Kidney (tissue), 22 donors: Measurements from ENCODE around the gene KCNH8. TPM values are rescaled to one million over a fixed set of nuclear protein-coding genes. Genes with fewer than 3 reads are reported as not detected.
"Not testable (repeated sequence)": the region's sequence is repeated elsewhere in the genome, so short reads cannot be mapped to it uniquely, and the experiment has no call there.

Experiments used
- DNase-seq, 5 donors: peaks; one replicate each; pipeline ENCODE4 v3.0.0-alpha.2; 2013 to 2020
- FAIRE-seq: peaks from 2 replicates; lab custom pipeline; 2012; peaks lifted over from hg19 to GRCh38; lab: Jason Lieb, UNC
- H3K27ac ChIP-seq, 2 donors: one replicate each; pipeline ENCODE4 v1.7.0; 2013; ENCODE audit warnings: low read depth in 2 of 2, low read length in 2 of 2, inconsistent platforms in 1 of 2
- H3K27me3 ChIP-seq: one replicate; pipeline ENCODE4 v1.7.1; 2013; ENCODE audit warnings: low read length, inconsistent platforms; ENCODE audit not compliant: control insufficient read depth, insufficient read depth
- H3K36me3 ChIP-seq, 3 donors: one replicate each; pipeline versions ENCODE4 v1.7.0 to v1.7.1; 2013; ENCODE audit warnings: low read length in 3 of 3, control low read depth in 1 of 3, inconsistent platforms in 1 of 3; ENCODE audit not compliant: insufficient read depth in 3 of 3, control insufficient read depth in 2 of 3
- H3K4me1 ChIP-seq, 3 donors: one replicate each; pipeline versions ENCODE4 v1.7.0 to v1.7.1; 2013; ENCODE audit warnings: low read length in 3 of 3, inconsistent platforms in 1 of 3, low read depth in 1 of 3; ENCODE audit not compliant: control insufficient read depth in 2 of 3, insufficient read depth in 2 of 3
- H3K4me3 ChIP-seq, 3 donors: one replicate each; pipeline versions ENCODE4 v1.7.0 to v1.8.1; 2013; ENCODE audit warnings: low read length in 3 of 3, control low read depth in 1 of 3, inconsistent platforms in 1 of 3
- H3K9ac ChIP-seq, 3 donors: one replicate each; pipeline versions ENCODE4 v1.7.0 to v1.7.1; 2013; ENCODE audit warnings: low read length in 3 of 3, control low read depth in 1 of 3, inconsistent platforms in 1 of 3
- H3K9me3 ChIP-seq, 3 donors: one replicate each; pipeline versions ENCODE4 v1.7.0 to v1.7.1; 2013; ENCODE audit warnings: low read length in 3 of 3, control low read depth in 1 of 3, inconsistent platforms in 1 of 3; ENCODE audit not compliant: control insufficient read depth in 2 of 3, insufficient read depth in 1 of 3
- intact Hi-C: fragments of 100-400 bp; cut with DNase I; formaldehyde crosslinking; loops from one replicate; pipeline ENCODE4 v1.11.1; 2022
- long read RNA-seq, 10 donors: library from polyadenylated mRNA in 1 of 10; unstranded in 1 of 10; transcript quantifications; one replicate each; pipeline ENCODE4 v2.0.0 and lab custom pipeline, GENCODE V29; 2021 to 2026
- polyA plus RNA-seq: library from polyadenylated mRNA; stranded (reverse); fragments of 350-450 nt; fragmentation: Illumina TruSeq; extraction: RNeasy Lipid Tissue Mini Kit (QIAGEN cat#74804); gene quantifications from one replicate; pipeline ENCODE4 v1.2.3, GENCODE V29; 2014; ENCODE audit warnings: low read depth, low replicate concordance; ENCODE audit not compliant: insufficient read depth
- total RNA-seq: library from RNA; stranded (reverse); fragmentation: NEBNext Ultra II Directional; extraction: Animal tissue kit (Norgen Biotek cat#: 25700); gene quantifications from one replicate; pipeline ENCODE4 v1.2.1, GENCODE V29; 2021
- TF ChIP-seq, protein P1 (sequence below): IDR thresholded peaks from 3 replicates; pipeline ENCODE4 v1.5.1; 2012; ENCODE audit warnings: mild to moderate bottlenecking, moderate library complexity, borderline replicate concordance; ENCODE audit not compliant: insufficient read depth; ENCODE audit errors: extremely low read depth
- donor health status: control.
- donor health status: control.
- donor health status: control.
- donor health status: control.
- donor health status: control.
- donor health status: DM: yes; HTN: yes; CAD: no.
- donor health status: Normal renal cell carcinoma (clear cell type).

The KCNH8 gene
- total RNA-seq (1.0 TPM), polyA plus RNA-seq (not detected)
- long read RNA-seq, donor 1, result 0 reads
- long read RNA-seq, donor 2, result 0 reads
- long read RNA-seq, donor 3, result 0 reads
- long read RNA-seq, donor 4, result 0 reads
- long read RNA-seq, donor 5, result 0 reads
- long read RNA-seq, donor 6, result 0 reads
- long read RNA-seq, donor 7, result 0 reads
- long read RNA-seq, donor 8, result 0 reads
- long read RNA-seq, donor 9, result 0 reads
- long read RNA-seq, donor 10, result 0 reads

- no peak within 1 kb of the TSS for H3K27ac ChIP-seq
- intact Hi-C loops, result no loop called here
- no peak for FAIRE-seq
Measured at GRCh38 chr3:19147905-19148767, at the start of gene KCNH8. Gene KCNH8 (plus strand): TSS chr3:19148510. CDS start chr3:19148720, 210 bp downstream.

DNA sequence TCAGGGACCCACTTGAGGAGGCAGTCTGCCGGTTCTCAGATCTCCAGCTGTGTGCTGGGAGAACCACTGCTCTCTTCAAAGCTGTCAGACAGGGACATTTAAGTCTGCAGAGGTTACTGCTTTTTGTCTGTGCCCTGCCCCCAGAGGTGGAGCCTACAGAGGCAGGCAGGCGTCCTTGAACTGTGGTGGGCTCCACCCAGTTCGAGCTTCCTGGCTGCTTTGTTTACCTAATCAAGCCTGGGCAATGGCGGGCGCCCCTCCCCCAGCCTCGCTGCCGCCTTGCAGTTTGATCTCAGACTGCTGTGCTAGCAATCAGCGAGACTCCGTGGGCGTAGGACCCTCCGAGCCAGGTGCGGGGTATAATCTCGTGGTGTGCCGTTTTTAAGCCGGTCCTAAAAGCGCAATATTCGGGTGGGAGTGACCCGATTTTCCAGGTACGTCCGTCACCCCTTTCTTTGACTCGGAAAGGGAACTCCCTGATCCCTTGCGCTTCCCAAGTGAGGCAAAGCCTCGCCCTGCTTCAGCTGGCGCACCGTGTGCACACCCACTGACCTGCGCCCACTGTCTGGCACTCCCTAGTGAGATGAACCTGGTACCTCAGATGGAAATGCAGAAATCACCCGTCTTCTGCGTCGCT is 45.5 kb upstream of the KCNH8 start:
- FAIRE-seq, H3K27ac ChIP-seq, H3K4me3 ChIP-seq, intact Hi-C loops, DNase-seq, H3K9ac ChIP-seq, H3K27me3 ChIP-seq, H3K9me3 ChIP-seq, H3K36me3 ChIP-seq, H3K4me1 ChIP-seq: not testable (repeated sequence)

More at GRCh38 chr3:19147905-19148767, at the start of gene KCNH8:
- peak within 1 kb of the TSS in 1 of 3 donors; percentile 27 for H3K9ac ChIP-seq
- peak; percentile 47 to 82 (median 64) for DNase-seq
- no peaks in the 10 kb centered on the region for H3K4me1 ChIP-seq
- TF ChIP-seq, protein P1, sequence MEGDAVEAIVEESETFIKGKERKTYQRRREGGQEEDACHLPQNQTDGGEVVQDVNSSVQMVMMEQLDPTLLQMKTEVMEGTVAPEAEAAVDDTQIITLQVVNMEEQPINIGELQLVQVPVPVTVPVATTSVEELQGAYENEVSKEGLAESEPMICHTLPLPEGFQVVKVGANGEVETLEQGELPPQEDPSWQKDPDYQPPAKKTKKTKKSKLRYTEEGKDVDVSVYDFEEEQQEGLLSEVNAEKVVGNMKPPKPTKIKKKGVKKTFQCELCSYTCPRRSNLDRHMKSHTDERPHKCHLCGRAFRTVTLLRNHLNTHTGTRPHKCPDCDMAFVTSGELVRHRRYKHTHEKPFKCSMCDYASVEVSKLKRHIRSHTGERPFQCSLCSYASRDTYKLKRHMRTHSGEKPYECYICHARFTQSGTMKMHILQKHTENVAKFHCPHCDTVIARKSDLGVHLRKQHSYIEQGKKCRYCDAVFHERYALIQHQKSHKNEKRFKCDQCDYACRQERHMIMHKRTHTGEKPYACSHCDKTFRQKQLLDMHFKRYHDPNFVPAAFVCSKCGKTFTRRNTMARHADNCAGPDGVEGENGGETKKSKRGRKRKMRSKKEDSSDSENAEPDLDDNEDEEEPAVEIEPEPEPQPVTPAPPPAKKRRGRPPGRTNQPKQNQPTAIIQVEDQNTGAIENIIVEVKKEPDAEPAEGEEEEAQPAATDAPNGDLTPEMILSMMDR, result no peak
- no peaks in the 10 kb centered on the region for H3K9me3 ChIP-seq
- H3K4me3 ChIP-seq, result peak within 1 kb of the TSS; percentile 67 to 80 (median 68)
- H3K27me3 ChIP-seq, result peaks cover 2% of the 10 kb centered on the region
- H3K36me3 ChIP-seq, result no peaks in the 10 kb centered on the region

DNA sequence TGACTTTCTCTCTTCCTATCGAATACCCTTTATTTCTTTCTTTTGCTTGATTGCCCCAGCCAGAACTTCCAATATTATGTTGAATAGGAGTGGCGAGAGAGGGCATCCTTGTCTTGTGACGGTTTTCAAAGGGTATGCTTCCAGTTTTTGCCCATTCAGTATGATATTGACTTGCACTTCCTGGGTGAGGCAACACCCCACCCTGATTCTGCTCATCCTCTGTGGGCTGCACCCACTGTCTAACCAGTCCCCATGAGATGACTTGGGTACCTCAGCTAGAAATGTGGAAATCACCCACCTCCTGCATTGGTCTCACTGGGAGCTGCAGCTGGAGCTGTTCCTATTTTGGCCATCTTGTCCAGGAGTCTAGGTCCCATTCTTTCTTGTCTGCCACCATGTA is 44.8 kb upstream of the KCNH8 start:
- H3K27me3 ChIP-seq, result no peaks in the 10 kb centered on the region
- no peak overlapping the region for H3K4me3 ChIP-seq
- H3K9me3 ChIP-seq, result no peaks in the 10 kb centered on the region
- no peak overlapping the region for H3K9ac ChIP-seq
- DNase-seq, result no peak
- H3K36me3 ChIP-seq, result no peaks in the 10 kb centered on the region
- no peak for FAIRE-seq
- H3K27ac ChIP-seq, result no peak overlapping the region
- intact Hi-C loops, result no loop called here
- TF ChIP-seq, protein P1, result no peak
- H3K4me1 ChIP-seq, result no peaks in the 10 kb centered on the region

DNA sequence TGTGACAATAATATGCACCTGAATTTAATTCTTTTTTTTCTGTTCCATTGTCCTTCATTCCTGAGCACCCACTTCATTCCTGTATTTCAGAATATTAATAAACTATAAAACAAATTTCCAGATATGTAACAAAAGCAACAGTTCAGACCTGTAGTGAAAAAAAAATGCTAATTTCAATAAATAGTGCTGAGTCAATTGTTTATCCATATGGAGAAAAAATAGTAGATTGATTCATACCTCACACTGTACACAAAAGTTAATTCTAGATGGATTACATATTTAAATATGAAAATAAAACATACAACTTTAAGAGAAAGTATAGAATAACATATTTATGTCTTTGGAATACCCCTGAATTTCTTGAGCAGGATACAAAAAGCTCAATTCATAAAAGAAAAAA is 43.9 kb upstream of the KCNH8 start:
- TF ChIP-seq, protein P1, result no peak
- Histone ChIP-seq H3K9me3 (no peaks in the 10 kb centered on the region), H3K4me1 (no peaks in the 10 kb centered on the region), H3K36me3 (no peaks in the 10 kb centered on the region), H3K4me3 (no peak overlapping the region), H3K27ac (no peak overlapping the region), H3K27me3 (no peaks in the 10 kb centered on the region), H3K9ac (no peak overlapping the region)
- FAIRE-seq (peak; percentile 8), DNase-seq (no peak)
- intact Hi-C loops, result no loop called here
